ENCODE results near the gene SMAD3.

The SMAD3 gene

GRCh38 chr15:67167091-67167490 lies 101.7 kb downstream of the SMAD3 start:
- no peak for DNase-seq

- no peak for DNase-seq
These were observed 103.3 kb downstream of the SMAD3 start for GRCh38 chr15:67168694-67169093.

- no peak for DNase-seq
These were observed 104.9 kb downstream of the SMAD3 start for GRCh38 chr15:67170143-67170925.

GRCh38 chr15:67171471-67171870 lies 106.1 kb downstream of the SMAD3 start:
- no peak for DNase-seq

GRCh38 chr15:67172172-67172571 lies 106.8 kb downstream of the SMAD3 start:
- DNase-seq: no peak

- DNase-seq: no peak
These were observed 107.6 kb downstream of the SMAD3 start for GRCh38 chr15:67173005-67173404.

- no peak for DNase-seq
These were observed 108.4 kb downstream of the SMAD3 start for GRCh38 chr15:67173786-67174185.

- no peak for DNase-seq
These were observed 109.0 kb downstream of the SMAD3 start for GRCh38 chr15:67174446-67174845.

GRCh38 chr15:67174864-67175573 lies 109.6 kb downstream of the SMAD3 start:
- DNase-seq: no peak

- DNase-seq: peak; percentile 65
These were observed 110.3 kb downstream of the SMAD3 start for GRCh38 chr15:67175643-67176071.

GRCh38 chr15:67176195-67176971 lies 111.0 kb downstream of the SMAD3 start:
- DNase-seq: peak; percentile 61

GRCh38 chr15:67177752-67178151 lies 112.3 kb downstream of the SMAD3 start:
- DNase-seq: no peak

GRCh38 chr15:67178569-67179210 lies 113.3 kb downstream of the SMAD3 start:
- DNase-seq: no peak

- DNase-seq: no peak
These were observed 114.1 kb downstream of the SMAD3 start for GRCh38 chr15:67179411-67179995.

- no peak for DNase-seq
These were observed 114.6 kb downstream of the SMAD3 start for GRCh38 chr15:67180035-67180434.

- DNase-seq: peak; percentile 14
These were observed 115.3 kb downstream of the SMAD3 start for GRCh38 chr15:67180514-67181191.

- DNase-seq: peak; percentile 13
These were observed 115.8 kb downstream of the SMAD3 start for GRCh38 chr15:67181221-67181639.

GRCh38 chr15:67183443-67184169 lies 118.2 kb downstream of the SMAD3 start:
- DNase-seq: peak; percentile 19

GRCh38 chr15:67184208-67184925 lies 119.0 kb downstream of the SMAD3 start:
- DNase-seq: peak; percentile 17

GRCh38 chr15:67185051-67185450 lies 119.6 kb downstream of the SMAD3 start:
- DNase-seq: peak; percentile 14

All from femur (tissue), 1 donor.